SIG-M5 (cell line): ENCODE data around the gene PIK3R5.
"Not testable (repeated sequence)": the region's sequence is repeated elsewhere in the genome, so short reads cannot be mapped to it uniquely, and the experiment has no call there.

Experiments used
- DNase-seq: peaks from one replicate; lab custom pipeline; 2025; lab: John Stamatoyannopoulos, UW

Gene PIK3R5

GRCh38 chr17:8894673-8895578 is 70.6 kb downstream of the PIK3R5 start:
- DNase-seq = no peak

GRCh38 chr17:8894202-8894671 is 71.3 kb downstream of the PIK3R5 start:
- DNase-seq = no peak

- no peak for DNase-seq
Measured at GRCh38 chr17:8893621-8894201, 71.8 kb downstream of the PIK3R5 start.

GRCh38 chr17:8893059-8893458 is 72.4 kb downstream of the PIK3R5 start:
- no peak for DNase-seq

GRCh38 chr17:8892338-8892690 is 73.2 kb downstream of the PIK3R5 start:
- no peak for DNase-seq

GRCh38 chr17:8890671-8891070 is 74.8 kb downstream of the PIK3R5 start:
- DNase-seq = no peak

GRCh38 chr17:8889458-8890210 is 75.9 kb downstream of the PIK3R5 start:
- DNase-seq = no peak

- DNase-seq = no peak
Measured at GRCh38 chr17:8888704-8889302, 76.7 kb downstream of the PIK3R5 start.

GRCh38 chr17:8887834-8888703 is 77.4 kb downstream of the PIK3R5 start:
- no peak for DNase-seq

- no peak for DNase-seq
Measured at GRCh38 chr17:8887301-8887700, 78.2 kb downstream of the PIK3R5 start.

GRCh38 chr17:8885967-8886684 is 79.4 kb downstream of the PIK3R5 start:
- DNase-seq = no peak

GRCh38 chr17:8885163-8885966 is 80.1 kb downstream of the PIK3R5 start:
- DNase-seq = not testable (repeated sequence)

GRCh38 chr17:8884336-8884990 is 81.0 kb downstream of the PIK3R5 start:
- DNase-seq = no peak

- DNase-seq = no peak
Measured at GRCh38 chr17:8883353-8883752, 82.2 kb downstream of the PIK3R5 start.

- DNase-seq = no peak
Measured at GRCh38 chr17:8881606-8882005, 83.9 kb downstream of the PIK3R5 start.

GRCh38 chr17:8880466-8880865 is 85.0 kb downstream of the PIK3R5 start:
- DNase-seq = no peak

- no peak for DNase-seq
Measured at GRCh38 chr17:8879410-8879809, 86.1 kb downstream of the PIK3R5 start.

- DNase-seq = no peak
Measured at GRCh38 chr17:8877984-8878383, 87.5 kb downstream of the PIK3R5 start.

GRCh38 chr17:8875957-8876356 is 89.5 kb downstream of the PIK3R5 start:
- DNase-seq = no peak
